Stimulated activated CD8-positive, alpha-beta memory T cell treated with anti-CD3 and anti-CD28 coated beads, Interleukin-12 subunit alpha, Interleukin-12 subunit beta, amount 100 ng/mL, for 4 hours (primary cell): ENCODE data around the gene ARHGAP9.

Experiments
- DNase-seq: peaks from one replicate; pipeline ENCODE4 v3.0.0-alpha.2; 2020; ENCODE audit warnings: low read depth

ARHGAP9 gene

GRCh38 chr12:57472391-57472790 is 7.3 kb downstream of the ARHGAP9 start:
- DNase-seq = no peak

- no peak for DNase-seq
Measured at GRCh38 chr12:57471661-57472060, 8.0 kb downstream of the ARHGAP9 start.

GRCh38 chr12:57470970-57471656 is 8.6 kb downstream of the ARHGAP9 start:
- no peak for DNase-seq

GRCh38 chr12:57470286-57470969 is 9.2 kb downstream of the ARHGAP9 start:
- DNase-seq = no peak

- DNase-seq = no peak
Measured at GRCh38 chr12:57469296-57470164, 10.1 kb downstream of the ARHGAP9 start.

- no peak for DNase-seq
Measured at GRCh38 chr12:57467915-57468314, 11.8 kb downstream of the ARHGAP9 start.

GRCh38 chr12:57467212-57467874 is 12.3 kb downstream of the ARHGAP9 start:
- no peak for DNase-seq

GRCh38 chr12:57465747-57466505 is 13.7 kb downstream of the ARHGAP9 start:
- DNase-seq = no peak

GRCh38 chr12:57465030-57465746 is 14.5 kb downstream of the ARHGAP9 start:
- DNase-seq = no peak

GRCh38 chr12:57464569-57464968 is 15.1 kb downstream of the ARHGAP9 start:
- no peak for DNase-seq

GRCh38 chr12:57462912-57463253 is 16.8 kb downstream of the ARHGAP9 start:
- DNase-seq = no peak

GRCh38 chr12:57462251-57462911 is 17.3 kb downstream of the ARHGAP9 start:
- DNase-seq = peak; percentile 74

GRCh38 chr12:57461917-57462250 is 17.8 kb downstream of the ARHGAP9 start:
- no peak for DNase-seq

- DNase-seq = no peak
Measured at GRCh38 chr12:57461276-57461916, 18.3 kb downstream of the ARHGAP9 start.

GRCh38 chr12:57460841-57461275 is 18.8 kb downstream of the ARHGAP9 start:
- DNase-seq = no peak

- DNase-seq = no peak
Measured at GRCh38 chr12:57460468-57460784, 19.2 kb downstream of the ARHGAP9 start.

- DNase-seq = no peak
Measured at GRCh38 chr12:57459750-57460467, 19.8 kb downstream of the ARHGAP9 start, which contains the start of gene GLI1. Gene GLI1 (plus strand): TSS chr12:57459785. CDS start chr12:57463692, 3,907 bp downstream.

GRCh38 chr12:57459055-57459749 is 20.5 kb downstream of the ARHGAP9 start:
- peak; percentile 81 for DNase-seq

- DNase-seq = no peak
Measured at GRCh38 chr12:57458665-57459054, 21.0 kb downstream of the ARHGAP9 start.
